Upper lobe of right lung (tissue), 1 donor: ENCODE data around the gene MYO3A. TPM values are rescaled to one million over a fixed set of nuclear protein-coding genes. Genes with fewer than 3 reads are reported as not detected.

ENCODE experiments used
- ATAC-seq: fragments of 200-7000 bp; cut with Tn5 transposase; one replicate; pipeline ENCODE4 v1.9.1; 2020; ENCODE audit warnings: mild to moderate bottlenecking, moderate library complexity
- DNase-seq: peaks from one replicate; pipeline ENCODE4 v3.0.0-alpha.2; 2020
- H3K27ac ChIP-seq: fragments of 200-600 bp; one replicate; pipeline ENCODE4 v1.8.0; 2022
- H3K27me3 ChIP-seq: fragments of 200-600 bp; one replicate; pipeline ENCODE4 v1.8.0; 2022; ENCODE audit warnings: mild to moderate bottlenecking
- H3K36me3 ChIP-seq: fragments of 200-600 bp; one replicate; pipeline ENCODE4 v1.8.0; 2022
- H3K4me1 ChIP-seq: fragments of 200-600 bp; one replicate; pipeline ENCODE4 v1.8.0; 2022
- H3K4me3 ChIP-seq: fragments of 200-600 bp; one replicate; pipeline ENCODE4 v1.8.0; 2022; ENCODE audit warnings: mild to moderate bottlenecking
- H3K9me3 ChIP-seq: fragments of 200-600 bp; one replicate; pipeline ENCODE4 v1.8.0; 2022
- intact Hi-C: fragments of 100-400 bp; cut with DNase I; formaldehyde crosslinking; loops from one replicate; pipeline ENCODE4 v1.11.0; 2022
- total RNA-seq: library from RNA; stranded (reverse); fragmentation: NEBNext Ultra II Directional; extraction: Animal tissue kit (Norgen Biotek cat#: 25700); gene quantifications from one replicate; pipeline ENCODE4 v1.2.1, GENCODE V29; 2021
- TF ChIP-seq, protein P1 (sequence below): fragments of 200-600 bp; IDR thresholded peaks from one replicate; pipeline ENCODE4 v1.8.0; 2022; ENCODE audit warnings: antibody characterized with exemption
- donor health status: DM: no; HTN: yes; CAD: no; lungs with severe emphysema.

Gene MYO3A
- total RNA-seq, 1 donor from 2014 or later = 0.06 TPM

GRCh38 chr10:26251925-26252324, 317.9 kb downstream of the MYO3A start:
- H3K9me3 ChIP-seq = no peaks in the 10 kb centered on the region
- no peaks in the 10 kb centered on the region for H3K4me1 ChIP-seq
- H3K4me3 ChIP-seq = no peak overlapping the region
- no peak overlapping the region for H3K27ac ChIP-seq
- no peaks in the 10 kb centered on the region for H3K27me3 ChIP-seq
- no peak for ATAC-seq
- DNase-seq = no peak
- intact Hi-C loops = no loop called here
- H3K36me3 ChIP-seq = no peaks in the 10 kb centered on the region
- TF ChIP-seq, protein P1, sequence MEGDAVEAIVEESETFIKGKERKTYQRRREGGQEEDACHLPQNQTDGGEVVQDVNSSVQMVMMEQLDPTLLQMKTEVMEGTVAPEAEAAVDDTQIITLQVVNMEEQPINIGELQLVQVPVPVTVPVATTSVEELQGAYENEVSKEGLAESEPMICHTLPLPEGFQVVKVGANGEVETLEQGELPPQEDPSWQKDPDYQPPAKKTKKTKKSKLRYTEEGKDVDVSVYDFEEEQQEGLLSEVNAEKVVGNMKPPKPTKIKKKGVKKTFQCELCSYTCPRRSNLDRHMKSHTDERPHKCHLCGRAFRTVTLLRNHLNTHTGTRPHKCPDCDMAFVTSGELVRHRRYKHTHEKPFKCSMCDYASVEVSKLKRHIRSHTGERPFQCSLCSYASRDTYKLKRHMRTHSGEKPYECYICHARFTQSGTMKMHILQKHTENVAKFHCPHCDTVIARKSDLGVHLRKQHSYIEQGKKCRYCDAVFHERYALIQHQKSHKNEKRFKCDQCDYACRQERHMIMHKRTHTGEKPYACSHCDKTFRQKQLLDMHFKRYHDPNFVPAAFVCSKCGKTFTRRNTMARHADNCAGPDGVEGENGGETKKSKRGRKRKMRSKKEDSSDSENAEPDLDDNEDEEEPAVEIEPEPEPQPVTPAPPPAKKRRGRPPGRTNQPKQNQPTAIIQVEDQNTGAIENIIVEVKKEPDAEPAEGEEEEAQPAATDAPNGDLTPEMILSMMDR = no peak

DNA sequence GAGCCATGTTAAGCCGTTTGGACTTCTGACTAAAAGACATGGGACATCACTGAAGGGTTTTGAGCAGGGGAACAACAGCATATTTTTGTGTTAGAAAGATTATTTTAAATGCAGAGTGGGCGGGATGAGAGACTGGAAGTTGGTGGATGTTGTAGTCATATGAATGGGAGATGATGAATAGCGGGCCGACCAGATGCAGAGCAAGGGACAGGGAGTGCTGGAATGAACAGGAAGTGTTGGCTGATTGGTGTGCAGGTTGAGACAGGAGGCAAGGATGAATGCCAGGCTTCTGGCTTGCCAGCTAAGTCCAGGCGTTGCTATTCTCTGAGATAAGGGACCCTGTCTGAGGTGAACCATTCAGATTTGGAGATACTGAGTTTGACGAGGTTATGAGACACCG, 320.6 kb downstream of the MYO3A start:
- DNase-seq (no peak), ATAC-seq (no peak)
- H3K27me3 ChIP-seq = no peaks in the 10 kb centered on the region
- no peak overlapping the region for H3K4me3 ChIP-seq
- H3K4me1 ChIP-seq = no peaks in the 10 kb centered on the region
- no peak overlapping the region for H3K27ac ChIP-seq
- H3K9me3 ChIP-seq = no peaks in the 10 kb centered on the region
- TF ChIP-seq, protein P1 = no peak
- H3K36me3 ChIP-seq = no peaks in the 10 kb centered on the region
- intact Hi-C loops = no loop called here

GRCh38 chr10:26259341-26259740, 325.3 kb downstream of the MYO3A start:
- intact Hi-C loops = no loop called here
- no peak for DNase-seq
- H3K36me3 ChIP-seq = no peaks in the 10 kb centered on the region
- H3K27ac ChIP-seq = no peak overlapping the region
- ATAC-seq = no peak
- no peak overlapping the region for H3K4me3 ChIP-seq
- no peaks in the 10 kb centered on the region for H3K27me3 ChIP-seq
- TF ChIP-seq, protein P1 = no peak
- no peaks in the 10 kb centered on the region for H3K4me1 ChIP-seq
- H3K9me3 ChIP-seq = no peaks in the 10 kb centered on the region
